ENCODE data around the gene BATF3. TPM values are rescaled to one million over a fixed set of nuclear protein-coding genes. Genes with fewer than 3 reads are reported as not detected.

The BATF3 gene
- total RNA-seq, 1 donor from 2014 or later, result not detected

- Mint-ChIP-seq H3K9me3 (no peaks in the 10 kb centered on the region), H3K27ac (ENCODE audit: unreplicated experiment) (no peak overlapping the region), H3K4me3 (no peak overlapping the region), H3K4me1 (peaks cover 13% of the 10 kb centered on the region), H3K36me3 (ENCODE audit: low read depth) (no peaks in the 10 kb centered on the region), H3K27me3 (ENCODE audit: low read depth) (no peaks in the 10 kb centered on the region)
- DNase-seq (ENCODE audit: low read depth, low spot score), result no peak
- no peak for TF ChIP-seq CTCF (conservative IDR thresholded peaks at IDR 0.05)
Observed at GRCh38 chr1:212674872-212675271, 24.8 kb downstream of the BATF3 start.

DNA sequence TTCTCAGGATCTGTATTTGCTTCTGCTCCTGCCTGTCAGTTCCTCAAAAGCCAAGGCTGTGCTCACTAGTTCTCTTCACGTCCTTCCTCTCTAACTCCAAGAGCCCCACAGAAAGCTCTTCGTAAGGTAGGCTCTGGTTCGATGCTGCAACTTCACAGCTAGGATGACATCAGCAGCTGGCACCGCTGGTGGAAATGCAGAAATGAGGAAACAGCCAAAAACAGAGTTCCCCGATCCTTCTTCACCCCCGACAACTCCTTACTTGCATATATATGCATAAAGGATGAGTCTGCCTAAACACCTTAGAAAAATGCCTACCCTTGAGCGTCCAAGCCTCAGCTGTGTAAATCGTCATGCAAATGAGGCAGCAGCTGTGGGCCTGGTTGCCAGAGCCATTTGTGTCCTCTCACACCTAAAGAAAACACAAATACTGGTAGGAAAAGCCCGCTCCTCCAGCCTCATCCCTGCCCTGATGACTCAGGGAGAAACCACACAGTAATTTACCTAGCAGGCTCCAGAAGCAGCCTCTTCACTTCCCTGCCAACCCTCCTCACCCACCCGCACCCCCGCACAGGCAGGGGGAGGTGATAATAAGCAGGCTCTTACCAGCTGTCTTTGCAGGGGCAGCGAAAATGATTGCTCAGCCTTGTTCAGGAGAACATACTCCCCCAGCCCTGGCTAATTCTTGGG lies 28.2 kb downstream of the BATF3 start:
- Mint-ChIP-seq H3K9me3 (no peaks in the 10 kb centered on the region), H3K4me1 (peaks cover 21% of the 10 kb centered on the region), H3K27me3 (ENCODE audit: low read depth) (no peaks in the 10 kb centered on the region), H3K4me3 (no peak overlapping the region), H3K36me3 (ENCODE audit: low read depth) (no peaks in the 10 kb centered on the region), H3K27ac (ENCODE audit: unreplicated experiment) (no peak overlapping the region)
- no peak for TF ChIP-seq CTCF (conservative IDR thresholded peaks at IDR 0.05)
- no peak for DNase-seq (ENCODE audit: low read depth, low spot score)

DNA sequence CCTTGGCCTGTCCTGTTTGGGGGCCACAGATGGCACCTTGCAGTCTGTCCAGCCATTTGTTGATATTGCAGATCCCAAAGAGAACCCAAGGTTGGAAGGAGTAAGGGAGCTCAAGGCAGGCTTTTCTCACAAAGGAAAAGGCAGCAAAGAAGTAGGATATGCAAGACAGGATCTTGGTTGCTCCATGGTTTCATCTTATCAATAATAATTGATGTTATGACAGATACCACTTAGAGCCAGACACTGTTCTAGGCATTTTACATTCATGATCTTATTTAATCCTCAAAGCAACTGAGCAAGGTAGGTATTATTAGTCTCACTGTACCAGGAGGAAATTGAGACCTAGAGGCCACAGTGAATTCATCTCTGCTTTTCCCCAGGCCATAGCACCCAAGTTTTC lies 28.8 kb downstream of the BATF3 start:
- no peak overlapping the region for H3K27ac Mint-ChIP-seq (ENCODE audit: unreplicated experiment)

DNA sequence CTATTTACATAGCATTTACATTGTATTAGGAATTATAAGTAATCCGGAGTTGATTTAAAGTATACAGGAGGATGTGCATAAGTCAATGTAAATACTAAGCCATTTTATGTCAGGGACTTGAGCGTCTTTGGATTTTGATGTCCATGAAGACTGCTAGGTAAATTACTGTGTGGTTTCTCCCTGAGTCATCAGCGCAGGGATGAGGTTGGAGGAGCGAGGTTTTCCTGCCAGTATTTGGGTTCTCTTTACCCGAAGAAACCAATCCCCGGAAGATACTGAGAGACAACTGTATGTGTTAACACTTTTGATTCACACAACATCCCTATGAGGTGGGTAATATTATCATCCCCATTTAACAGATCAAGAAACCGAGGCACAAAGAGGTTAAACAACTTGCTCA lies 29.3 kb downstream of the BATF3 start:
- H3K27ac Mint-ChIP-seq (ENCODE audit: unreplicated experiment), result no peak overlapping the region
- H3K27me3 Mint-ChIP-seq (ENCODE audit: low read depth), result peaks cover 4% of the 10 kb centered on the region
- no peaks in the 10 kb centered on the region for H3K9me3 Mint-ChIP-seq
- no peak overlapping the region for H3K4me3 Mint-ChIP-seq
- no peak for TF ChIP-seq CTCF (conservative IDR thresholded peaks at IDR 0.05)
- H3K4me1 Mint-ChIP-seq, result peaks cover 26% of the 10 kb centered on the region
- no peaks in the 10 kb centered on the region for H3K36me3 Mint-ChIP-seq (ENCODE audit: low read depth)
- no peak for DNase-seq (ENCODE audit: low read depth, low spot score)

More for the DNA sequence above, 28.8 kb downstream of the BATF3 start:
- TF ChIP-seq CTCF (conservative IDR thresholded peaks at IDR 0.05), result no peak
- Mint-ChIP-seq H3K27me3 (ENCODE audit: low read depth) (no peaks in the 10 kb centered on the region), H3K36me3 (ENCODE audit: low read depth) (no peaks in the 10 kb centered on the region), H3K4me1 (peaks cover 21% of the 10 kb centered on the region), H3K9me3 (no peaks in the 10 kb centered on the region), H3K4me3 (no peak overlapping the region)
- DNase-seq (ENCODE audit: low read depth, low spot score), result no peak

GRCh38 chr1:212669600-212669999 lies 30.0 kb downstream of the BATF3 start:
- no peaks in the 10 kb centered on the region for H3K9me3 Mint-ChIP-seq
- H3K4me1 Mint-ChIP-seq, result peaks cover 26% of the 10 kb centered on the region
- H3K4me3 Mint-ChIP-seq, result no peak overlapping the region
- H3K36me3 Mint-ChIP-seq (ENCODE audit: low read depth), result no peaks in the 10 kb centered on the region
- H3K27me3 Mint-ChIP-seq (ENCODE audit: low read depth), result peaks cover 4% of the 10 kb centered on the region
- no peak for TF ChIP-seq CTCF (conservative IDR thresholded peaks at IDR 0.05)
- no peak for DNase-seq (ENCODE audit: low read depth, low spot score)
- no peak overlapping the region for H3K27ac Mint-ChIP-seq (ENCODE audit: unreplicated experiment)
